IPS-18c (cell line): ENCODE data around the gene ANGPTL2.

Experiments
- H3K4me3 ChIP-seq: 2 replicates; pipeline ENCODE4 v1.7.0; 2013; ENCODE audit warnings: low read depth, mild to moderate bottlenecking, low read length, moderate library complexity; ENCODE audit not compliant: insufficient read depth
- H3K9me3 ChIP-seq: one replicate; pipeline ENCODE4 v1.6.1; 2013; ENCODE audit warnings: mild to moderate bottlenecking, low read length, moderate library complexity; ENCODE audit not compliant: control insufficient read depth, insufficient read depth

The ANGPTL2 gene

GRCh38 chr9:127112056-127112455, 10.4 kb downstream of the ANGPTL2 start:
- Histone ChIP-seq H3K9me3 (peaks cover 2% of the 10 kb centered on the region), H3K4me3 (no peak overlapping the region)

GRCh38 chr9:127109212-127109711, 13.2 kb downstream of the ANGPTL2 start:
- Histone ChIP-seq H3K4me3 (no peak overlapping the region), H3K9me3 (peaks cover 2% of the 10 kb centered on the region)

DNA sequence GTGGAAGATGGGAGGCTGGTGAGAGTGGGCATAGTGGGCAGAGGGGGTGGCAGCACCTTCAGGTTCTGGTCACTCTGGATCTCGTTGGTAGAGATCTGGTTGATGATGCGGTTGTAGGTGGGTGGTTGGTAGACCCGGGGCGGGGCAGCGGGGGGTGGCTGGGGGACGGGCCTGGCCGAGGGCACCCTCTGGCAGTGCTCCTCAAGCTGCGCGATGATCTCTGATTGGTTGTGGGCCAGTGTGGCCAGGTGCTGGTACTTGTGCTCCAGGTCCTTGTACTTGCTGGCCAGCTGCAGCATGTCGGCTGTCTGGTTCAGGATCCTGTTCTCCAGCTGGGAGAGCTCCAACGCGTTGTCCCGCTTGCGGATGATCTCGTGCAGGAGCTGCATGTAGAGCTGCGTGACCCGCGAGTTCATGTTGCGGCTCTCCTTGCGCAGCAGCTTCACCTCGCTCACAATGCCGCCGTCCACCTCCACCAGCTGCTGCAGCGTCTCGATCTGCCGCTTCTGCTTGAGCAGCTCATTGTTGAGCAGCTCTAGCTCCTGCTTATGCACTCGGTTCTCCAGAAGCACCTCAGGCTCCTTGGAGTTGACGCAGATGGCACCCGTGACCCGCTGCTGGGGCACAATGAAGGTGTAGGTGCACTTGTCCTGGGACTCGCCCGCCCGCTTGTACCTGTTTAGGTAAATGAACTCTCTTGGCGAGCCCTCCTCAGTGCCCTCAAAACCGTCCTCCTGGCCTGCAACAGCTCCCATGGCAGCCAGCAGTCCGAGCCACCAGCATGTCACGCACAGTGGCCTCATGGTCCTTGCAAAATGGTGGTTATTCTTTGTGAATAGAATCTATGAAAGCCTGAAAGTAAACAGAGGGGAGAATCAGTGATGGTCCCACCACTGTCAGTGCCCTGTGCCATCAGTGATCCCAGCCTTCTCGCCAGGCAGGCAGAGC, 14.2 kb downstream of the ANGPTL2 start:
- H3K9me3 ChIP-seq: peaks cover 2% of the 10 kb centered on the region
- no peak overlapping the region for H3K4me3 ChIP-seq

DNA sequence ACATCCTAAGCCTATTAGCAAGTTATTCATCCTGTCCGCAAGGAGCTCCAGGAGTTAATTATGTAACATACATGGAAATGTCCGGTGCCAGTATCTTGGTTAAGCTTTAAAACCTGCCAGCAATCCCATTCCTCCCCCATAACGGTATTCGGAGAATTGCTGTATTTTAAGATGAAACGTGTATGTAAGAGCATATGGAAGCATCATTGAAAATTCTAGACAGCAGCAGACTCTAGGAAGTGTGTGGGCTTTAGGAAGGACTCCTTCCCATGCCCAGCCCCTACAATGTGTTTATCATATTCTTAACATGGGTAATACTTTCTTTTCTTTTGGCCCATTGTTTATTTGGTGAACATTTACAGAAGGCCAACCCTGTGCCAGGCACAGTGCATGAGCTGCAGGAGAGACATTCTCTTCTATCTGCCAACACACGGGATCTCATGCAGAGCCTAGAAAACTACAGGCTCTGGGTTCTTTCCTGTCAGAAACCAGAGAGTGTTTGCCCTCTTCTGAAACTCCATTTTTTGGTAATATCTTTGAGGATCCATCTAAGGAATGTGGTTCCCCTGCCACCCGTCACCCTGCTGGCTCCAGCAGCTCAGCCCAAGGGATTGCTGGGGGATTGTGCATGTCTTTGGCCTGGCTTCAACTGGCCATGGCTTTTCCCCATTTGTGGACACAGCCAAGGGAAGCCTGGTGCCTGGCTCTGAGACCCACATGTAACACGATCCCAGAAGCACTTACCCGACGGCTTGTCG, 15.1 kb downstream of the ANGPTL2 start:
- H3K4me3 ChIP-seq: no peak overlapping the region
- peaks cover 2% of the 10 kb centered on the region for H3K9me3 ChIP-seq

GRCh38 chr9:127106466-127106855, 16.0 kb downstream of the ANGPTL2 start:
- H3K4me3 ChIP-seq: no peak overlapping the region
- H3K9me3 ChIP-seq: peaks cover 2% of the 10 kb centered on the region

DNA sequence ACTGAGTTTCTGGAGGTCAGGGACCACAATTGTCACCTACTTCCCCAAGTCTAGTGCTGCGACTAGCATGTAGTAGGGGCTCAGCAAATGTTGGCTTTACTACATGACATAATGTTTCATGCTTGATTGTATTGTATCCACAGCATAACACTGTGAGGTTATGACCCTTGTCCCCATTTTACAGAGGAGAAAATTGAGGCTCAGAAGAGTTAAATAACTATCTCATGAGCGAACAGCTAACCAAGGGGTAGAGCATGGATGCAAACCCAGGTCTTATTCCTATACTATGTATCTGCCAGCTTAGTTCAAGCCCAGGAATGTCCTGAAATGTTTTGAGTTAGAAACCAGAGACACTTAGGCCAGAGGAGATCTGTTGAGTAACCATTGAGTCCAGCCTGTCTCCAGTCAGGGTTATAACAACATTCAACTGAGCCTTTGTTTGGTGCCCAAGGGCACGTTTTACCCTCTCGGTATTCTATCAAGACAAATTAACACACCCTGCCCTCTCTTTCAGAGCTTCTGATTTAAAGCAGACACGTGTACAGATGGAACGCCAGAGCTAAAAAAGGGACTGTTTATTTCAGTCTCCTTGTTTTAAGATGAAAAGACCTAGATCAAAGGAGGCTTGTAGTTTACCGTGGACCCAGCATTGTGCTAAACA, 16.5 kb downstream of the ANGPTL2 start:
- no peak overlapping the region for H3K4me3 ChIP-seq
- peaks cover 2% of the 10 kb centered on the region for H3K9me3 ChIP-seq

GRCh38 chr9:127104581-127105311, 17.7 kb downstream of the ANGPTL2 start:
- Histone ChIP-seq H3K9me3 (no peaks in the 10 kb centered on the region), H3K4me3 (no peak overlapping the region)

GRCh38 chr9:127102788-127103187, 19.6 kb downstream of the ANGPTL2 start:
- H3K9me3 ChIP-seq: no peaks in the 10 kb centered on the region
- no peak overlapping the region for H3K4me3 ChIP-seq

- Histone ChIP-seq H3K9me3 (no peaks in the 10 kb centered on the region), H3K4me3 (no peak overlapping the region)
Measured at GRCh38 chr9:127102176-127102575, 20.3 kb downstream of the ANGPTL2 start.

DNA sequence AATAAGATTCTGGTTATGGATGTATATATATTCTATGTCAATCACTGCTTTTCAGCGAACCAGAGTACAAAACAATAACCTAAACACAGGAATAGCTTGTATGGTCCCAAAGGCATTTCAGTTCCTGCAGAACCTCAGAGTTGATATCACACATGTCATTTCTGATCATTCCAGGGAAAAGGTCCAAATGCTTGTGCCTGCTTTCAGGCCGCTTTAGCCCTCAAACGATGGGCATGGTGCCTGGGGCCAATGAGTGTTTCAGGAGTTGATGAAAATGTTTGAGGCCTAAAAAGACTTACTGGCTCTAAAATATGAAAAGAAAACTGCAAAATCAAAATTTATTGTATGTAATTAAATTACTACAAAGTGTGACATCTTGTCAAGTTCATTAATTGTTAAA, 22.8 kb downstream of the ANGPTL2 start:
- no peak overlapping the region for H3K4me3 ChIP-seq
- H3K9me3 ChIP-seq: no peaks in the 10 kb centered on the region

DNA sequence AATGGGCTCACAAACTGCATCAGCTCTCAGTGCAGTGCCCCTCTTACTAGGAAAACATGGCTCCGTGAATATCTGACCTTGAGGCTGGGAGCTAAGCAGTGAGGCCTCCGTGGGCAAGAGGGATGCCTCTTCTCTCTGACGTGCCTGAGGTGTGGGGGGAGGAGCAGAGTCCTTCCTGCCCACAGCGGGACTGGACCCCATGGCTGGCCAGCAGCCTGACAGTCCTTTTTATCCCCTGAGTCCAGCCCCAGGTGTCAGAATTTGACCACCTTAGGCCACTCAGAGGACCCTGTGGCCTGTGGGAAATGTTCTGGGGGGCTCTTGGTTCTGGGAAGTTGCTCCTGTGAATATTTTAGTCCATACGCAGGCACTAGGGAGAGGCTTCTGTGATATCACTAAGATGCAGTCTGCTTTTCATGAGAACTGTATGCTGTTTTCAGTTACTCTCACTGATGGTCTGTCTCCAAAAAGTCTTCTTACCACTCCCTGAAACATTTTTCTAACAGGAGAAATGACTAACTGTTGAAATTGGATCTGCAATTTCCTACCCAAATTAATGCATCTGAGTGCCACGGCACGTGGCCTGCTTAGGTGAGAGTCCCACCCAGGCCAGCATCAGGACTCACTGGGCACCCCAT, 23.4 kb downstream of the ANGPTL2 start:
- Histone ChIP-seq H3K4me3 (no peak overlapping the region), H3K9me3 (no peaks in the 10 kb centered on the region)

- Histone ChIP-seq H3K4me3 (no peak overlapping the region), H3K9me3 (no peaks in the 10 kb centered on the region)
Measured at GRCh38 chr9:127097683-127098082, 24.8 kb downstream of the ANGPTL2 start.

DNA sequence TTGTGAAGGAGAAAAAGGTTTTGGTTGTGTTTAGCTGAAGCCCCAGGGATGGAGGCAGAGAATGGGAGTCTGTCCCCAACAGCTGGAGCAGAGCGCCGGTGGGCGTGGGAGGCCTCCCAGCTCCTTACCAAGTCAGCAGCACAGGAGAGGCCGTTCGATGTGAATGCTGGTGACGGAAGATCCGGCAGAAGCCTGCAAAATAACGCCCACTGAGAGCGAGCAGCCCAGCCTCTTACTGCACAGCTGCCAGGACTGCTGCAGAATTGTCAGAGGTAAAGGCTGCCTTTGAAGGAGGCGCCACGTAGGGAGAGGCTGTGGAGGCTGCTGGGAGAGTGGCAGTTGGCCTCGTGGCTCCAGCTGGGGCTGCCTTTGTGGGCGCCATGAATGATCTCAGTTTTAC, 26.2 kb downstream of the ANGPTL2 start:
- H3K4me3 ChIP-seq: no peak overlapping the region
- H3K9me3 ChIP-seq: no peaks in the 10 kb centered on the region

- Histone ChIP-seq H3K4me3 (no peak overlapping the region), H3K9me3 (no peaks in the 10 kb centered on the region)
Measured at GRCh38 chr9:127095411-127095810, 27.0 kb downstream of the ANGPTL2 start.

GRCh38 chr9:127093319-127094020, 29.0 kb downstream of the ANGPTL2 start:
- H3K9me3 ChIP-seq: no peaks in the 10 kb centered on the region
- no peak overlapping the region for H3K4me3 ChIP-seq

- no peak overlapping the region for H3K4me3 ChIP-seq
- H3K9me3 ChIP-seq: no peaks in the 10 kb centered on the region
Measured at GRCh38 chr9:127092041-127092608, 30.3 kb downstream of the ANGPTL2 start.
